GM23338 (cell line): ENCODE measurements around the gene OLR1. TPM values are rescaled to one million over a fixed set of nuclear protein-coding genes. Genes with fewer than 3 reads are reported as not detected.

Experiments
- ATAC-seq: fragments of 200-7000 bp; cut with Tn5 transposase; 3 replicates; pipeline ENCODE4 v1.9.1; 2020
- DNase-seq: peaks from one replicate; pipeline ENCODE4 v3.0.0-alpha.2; 2015; ENCODE audit warnings: low spot score
- H2AFZ ChIP-seq: fragments of 200-600 bp; sonication (generic); 2 replicates; pipeline ENCODE4 v1.8.0; 2016; ENCODE audit warnings: antibody characterized with exemption, mild to moderate bottlenecking, moderate library complexity
- H3F3A ChIP-seq: fragments of 200-600 bp; sonication (generic); replicated peaks from 2 replicates; pipeline ENCODE4 v1.8.0; 2017; ENCODE audit warnings: antibody characterized with exemption, mixed run types, low read depth
- H3K27ac ChIP-seq: fragments of 200-600 bp; sonication (generic); 2 replicates; pipeline ENCODE4 v1.6.1; 2016; ENCODE audit warnings: low read depth
- H3K27me3 ChIP-seq: fragments of 200-600 bp; sonication (generic); 2 replicates; pipeline ENCODE4 v1.8.0; 2016; ENCODE audit warnings: mild to moderate bottlenecking, mixed run types, moderate library complexity; ENCODE audit not compliant: insufficient read depth
- H3K36me3 ChIP-seq: fragments of 200-600 bp; sonication (generic); 2 replicates; pipeline ENCODE4 v1.8.0; 2016; ENCODE audit warnings: mild to moderate bottlenecking; ENCODE audit not compliant: insufficient read depth
- H3K4me1 ChIP-seq: fragments of 200-600 bp; sonication (generic); 2 replicates; pipeline ENCODE4 v1.8.0; 2016; ENCODE audit warnings: mild to moderate bottlenecking, moderate library complexity; ENCODE audit not compliant: insufficient read depth
- H3K4me2 ChIP-seq: fragments of 200-600 bp; sonication (generic); 2 replicates; pipeline ENCODE4 v1.7.1; 2017; ENCODE audit warnings: mixed run types
- H3K4me3 ChIP-seq: fragments of 200-600 bp; sonication (generic); 2 replicates; pipeline ENCODE4 v1.6.1; 2016; ENCODE audit warnings: mixed run types
- H3K79me2 ChIP-seq: fragments of 200-600 bp; sonication (generic); replicated peaks from 2 replicates; pipeline ENCODE4 v1.8.0; 2017; ENCODE audit warnings: mild to moderate bottlenecking; ENCODE audit not compliant: insufficient read depth
- H3K9me2 ChIP-seq: fragments of 200-600 bp; sonication (generic); 2 replicates; pipeline ENCODE4 v1.8.0; 2017; ENCODE audit not compliant: insufficient read depth
- H4K20me1 ChIP-seq: fragments of 200-600 bp; sonication (generic); replicated peaks from 2 replicates; pipeline ENCODE4 v1.8.0; 2017; ENCODE audit warnings: mild to moderate bottlenecking; ENCODE audit not compliant: insufficient read depth
- H3K27ac Mint-ChIP-seq: 2 replicates; pipeline ENCODE4 v1.8.0; 2020; ENCODE audit warnings: inconsistent platforms, mild to moderate bottlenecking, moderate library complexity, mixed read lengths
- H3K27me3 Mint-ChIP-seq: 3 replicates; pipeline ENCODE4 v1.8.0; 2022; ENCODE audit warnings: low read depth, mild to moderate bottlenecking, moderate library complexity, mixed read lengths, inconsistent platforms; ENCODE audit not compliant: insufficient read depth, poor library complexity
- H3K36me3 Mint-ChIP-seq: 3 replicates; pipeline ENCODE4 v1.8.0; 2021; ENCODE audit warnings: low read depth, mild to moderate bottlenecking, inconsistent platforms, moderate library complexity, mixed read lengths
- H3K4me1 Mint-ChIP-seq: 3 replicates; pipeline ENCODE4 v1.8.0; 2020; ENCODE audit warnings: mild to moderate bottlenecking, inconsistent platforms, mixed read lengths
- H3K4me3 Mint-ChIP-seq: 3 replicates; pipeline ENCODE4 v1.8.0; 2021; ENCODE audit warnings: moderate library complexity, mild to moderate bottlenecking, inconsistent platforms, mixed read lengths
- H3K9me3 Mint-ChIP-seq: 3 replicates; pipeline ENCODE4 v1.8.0; 2020; ENCODE audit warnings: moderate library complexity, mild to moderate bottlenecking, inconsistent platforms, mixed read lengths
- CREB1 ChIP-seq: fragments of 250-450 bp; sonication (Bioruptor Pico); IDR thresholded peaks from 2 replicates; pipeline ENCODE4 v1.5.0; 2020; ENCODE audit warnings: low read depth, mild to moderate bottlenecking, moderate library complexity
- ETS1 ChIP-seq: IDR thresholded peaks from 2 replicates; pipeline ENCODE4 v1.6.1; 2016; ENCODE audit warnings: antibody characterized with exemption
- EZH2 ChIP-seq: fragments of 200-600 bp; sonication (generic); IDR thresholded peaks from one replicate; pipeline ENCODE4 v1.8.0; 2017; ENCODE audit warnings: antibody characterized with exemption, mild to moderate bottlenecking, low read depth; ENCODE audit not compliant: unreplicated experiment
- EZH2phosphoT487 ChIP-seq: fragments of 200-600 bp; sonication (generic); IDR thresholded peaks from one replicate; pipeline ENCODE4 v1.8.1; 2018; ENCODE audit warnings: antibody characterized with exemption; ENCODE audit not compliant: unreplicated experiment
- JUNB ChIP-seq: IDR thresholded peaks from one replicate; pipeline ENCODE4 v1.6.1; 2016; ENCODE audit warnings: antibody characterized with exemption; ENCODE audit not compliant: unreplicated experiment
- NANOG ChIP-seq: IDR thresholded peaks from 2 replicates; pipeline ENCODE4 v1.6.1; 2016; ENCODE audit warnings: antibody characterized with exemption, borderline replicate concordance
- POLR2AphosphoS5 ChIP-seq: IDR thresholded peaks from 2 replicates; pipeline ENCODE4 v1.6.1; 2016; ENCODE audit warnings: antibody characterized with exemption, low read depth
- REST ChIP-seq: IDR thresholded peaks from one replicate; pipeline ENCODE4 v1.6.1; 2018; ENCODE audit warnings: antibody characterized with exemption; ENCODE audit not compliant: unreplicated experiment
- STAT1 ChIP-seq: IDR thresholded peaks from one replicate; pipeline ENCODE4 v1.6.1; 2016; ENCODE audit warnings: antibody characterized with exemption; ENCODE audit not compliant: unreplicated experiment
- ZNF114 ChIP-seq: fragments of 250-450 bp; sonication (Bioruptor Pico); IDR thresholded peaks from 2 replicates; pipeline ENCODE4 v1.5.0; 2020; ENCODE audit warnings: mild to moderate bottlenecking, moderate library complexity
- ZNF331 ChIP-seq: fragments of 250-450 bp; sonication (Bioruptor Pico); IDR thresholded peaks from 2 replicates; pipeline ENCODE4 v1.5.0; 2020; ENCODE audit warnings: low read depth, mild to moderate bottlenecking, moderate library complexity
- ZNF462 ChIP-seq: fragments of 250-450 bp; sonication (Bioruptor Pico); IDR thresholded peaks from 2 replicates; pipeline ENCODE4 v1.5.0; 2020; ENCODE audit warnings: mild to moderate bottlenecking, moderate library complexity
- polyA plus RNA-seq: library from polyadenylated mRNA; unstranded; fragments of >200 nt; fragmentation: Nextera tagmentation; extraction: Ambion mirVana; gene quantifications from 2 replicates; pipeline ENCODE4 v1.2.1, GENCODE V29; 2016
- total RNA-seq: library from RNA; depleted of rRNA; stranded (reverse); fragments of >200 nt; shearing (Covaris generic); gene quantifications from 2 replicates; pipeline ENCODE4 v1.2.3, GENCODE V29; 2014
- TF ChIP-seq, protein P1 (sequence below), 2 experiments: fragments of 200-600 bp in 1 of 2; sonication (generic) in 1 of 2; conservative IDR thresholded peaks; 2 replicates each; pipeline versions ENCODE4 v1.5.1 to v1.6.1; 2016 to 2017; ENCODE audit warnings: antibody characterized with exemption in 2 of 2, low read depth in 2 of 2, mild to moderate bottlenecking in 2 of 2, moderate library complexity in 1 of 2

The OLR1 gene
- total and polyA plus RNA-seq, 2 experiments from 2014 or later: not detected

DNA sequence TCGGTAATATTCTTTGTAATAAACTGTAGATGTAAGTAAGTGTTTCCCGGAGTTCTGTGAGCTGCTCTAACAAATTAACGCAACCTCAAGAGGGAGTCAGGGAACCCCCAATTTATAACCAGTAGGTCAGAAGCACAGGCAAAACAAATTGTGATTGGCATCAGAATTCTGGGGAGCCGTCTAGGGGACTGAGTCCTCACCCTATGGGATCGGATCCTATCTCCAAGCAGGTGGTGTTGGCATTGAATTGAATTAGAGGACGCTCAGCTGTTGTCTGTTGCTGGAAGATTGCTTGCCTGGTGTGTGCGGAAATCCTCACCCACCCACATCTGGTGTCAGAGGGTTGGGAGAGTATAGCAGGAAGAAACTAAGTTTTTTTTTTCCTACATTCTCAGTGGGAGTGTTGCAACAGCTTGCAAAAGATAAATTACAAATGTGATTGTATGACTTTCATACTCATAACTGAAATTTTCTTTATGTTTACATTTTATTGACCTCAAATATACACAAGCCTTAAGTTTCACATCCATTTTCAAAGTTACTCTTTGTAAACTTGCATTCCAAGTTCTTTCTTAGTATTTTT lies 12.4 kb upstream of the OLR1 start:
- Mint-ChIP-seq H3K4me1 (peaks cover 3% of the 10 kb centered on the region; the same call in 1 of the 3 replicates), H3K9me3 (no peaks in the 10 kb centered on the region), H3K27ac (no peak overlapping the region), H3K4me3 (no peak overlapping the region), H3K27me3 (peaks cover 5% of the 10 kb centered on the region), H3K36me3 (no peaks in the 10 kb centered on the region)
- Histone ChIP-seq H3K4me3 (no peak overlapping the region), H4K20me1 (no peaks in the 10 kb centered on the region), H3K36me3 (no peaks in the 10 kb centered on the region), H3K79me2 (no peaks in the 10 kb centered on the region), H3K27me3 (no peaks in the 10 kb centered on the region), H3K4me1 (no peaks in the 10 kb centered on the region), H3K9me2 (no peaks in the 10 kb centered on the region), H2AFZ (peak overlapping the region; percentile 53; the same call in 1 of the 2 replicates), H3K4me2 (no peak overlapping the region), H3K27ac (no peak overlapping the region), H3F3A (no peaks in the 10 kb centered on the region)
- DNase-seq: no peak
- TF ChIP-seq, protein P1, sequence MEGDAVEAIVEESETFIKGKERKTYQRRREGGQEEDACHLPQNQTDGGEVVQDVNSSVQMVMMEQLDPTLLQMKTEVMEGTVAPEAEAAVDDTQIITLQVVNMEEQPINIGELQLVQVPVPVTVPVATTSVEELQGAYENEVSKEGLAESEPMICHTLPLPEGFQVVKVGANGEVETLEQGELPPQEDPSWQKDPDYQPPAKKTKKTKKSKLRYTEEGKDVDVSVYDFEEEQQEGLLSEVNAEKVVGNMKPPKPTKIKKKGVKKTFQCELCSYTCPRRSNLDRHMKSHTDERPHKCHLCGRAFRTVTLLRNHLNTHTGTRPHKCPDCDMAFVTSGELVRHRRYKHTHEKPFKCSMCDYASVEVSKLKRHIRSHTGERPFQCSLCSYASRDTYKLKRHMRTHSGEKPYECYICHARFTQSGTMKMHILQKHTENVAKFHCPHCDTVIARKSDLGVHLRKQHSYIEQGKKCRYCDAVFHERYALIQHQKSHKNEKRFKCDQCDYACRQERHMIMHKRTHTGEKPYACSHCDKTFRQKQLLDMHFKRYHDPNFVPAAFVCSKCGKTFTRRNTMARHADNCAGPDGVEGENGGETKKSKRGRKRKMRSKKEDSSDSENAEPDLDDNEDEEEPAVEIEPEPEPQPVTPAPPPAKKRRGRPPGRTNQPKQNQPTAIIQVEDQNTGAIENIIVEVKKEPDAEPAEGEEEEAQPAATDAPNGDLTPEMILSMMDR (conservative IDR thresholded peaks at IDR 0.05; ENCODE audit: low read depth in 2 of 2): no peak
- TF ChIP-seq EZH2 (no peak), REST (no peak), ZNF331 (CRISPR knock-in tag) (no peak), JUNB (no peak), ETS1 (no peak), CREB1 (CRISPR knock-in tag) (no peak), POLR2AphosphoS5 (no peak), NANOG (no peak), ZNF462 (no peak), ZNF114 (no peak), EZH2phosphoT487 (no peak), STAT1 (no peak)
- ATAC-seq: no peak
